Mesenteric fat pad (tissue), 1 donor: Measurements from ENCODE around the gene DPYSL3. TPM values are rescaled to one million over a fixed set of nuclear protein-coding genes. Genes with fewer than 3 reads are reported as not detected.

ENCODE experiments used
- DNase-seq: peaks from one replicate; pipeline ENCODE4 v3.0.0-alpha.2; 2020; ENCODE audit warnings: low spot score
- total RNA-seq: library from RNA; stranded (reverse); fragmentation: NEBNext Ultra II Directional; extraction: Animal tissue kit (Norgen Biotek cat#: 25700); gene quantifications from one replicate; pipeline ENCODE4 v1.2.1, GENCODE V29; 2021
- donor health status: DM: yes; HTN: yes; CAD: no.

DPYSL3 gene
- total RNA-seq, 1 donor from 2014 or later: 52.4 TPM

DNA sequence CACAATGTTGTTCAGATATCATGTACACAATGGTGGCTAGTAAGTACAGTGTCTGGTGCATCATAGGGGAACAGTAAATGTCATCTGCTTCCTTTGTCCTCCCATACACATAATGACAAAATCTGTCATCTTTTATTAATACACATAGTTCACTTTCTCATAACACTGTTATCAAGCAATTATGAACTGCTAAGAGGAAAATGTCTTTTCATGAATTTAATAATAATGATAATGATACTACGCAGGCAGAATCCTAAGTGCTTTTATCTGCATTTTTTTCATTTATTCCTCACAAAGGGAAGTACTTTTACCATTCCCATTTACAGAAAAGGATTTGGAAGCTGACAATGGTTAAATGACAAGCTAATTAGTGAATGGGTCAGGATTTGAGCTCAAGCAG, 35.7 kb downstream of the DPYSL3 start:
- DNase-seq: no peak

- no peak for DNase-seq
These were observed 37.0 kb downstream of the DPYSL3 start for GRCh38 chr5:147472664-147473475.

- no peak for DNase-seq
These were observed 41.8 kb downstream of the DPYSL3 start for GRCh38 chr5:147467973-147468508.

- DNase-seq: no peak
These were observed 43.4 kb downstream of the DPYSL3 start for GRCh38 chr5:147466360-147466980.

DNA sequence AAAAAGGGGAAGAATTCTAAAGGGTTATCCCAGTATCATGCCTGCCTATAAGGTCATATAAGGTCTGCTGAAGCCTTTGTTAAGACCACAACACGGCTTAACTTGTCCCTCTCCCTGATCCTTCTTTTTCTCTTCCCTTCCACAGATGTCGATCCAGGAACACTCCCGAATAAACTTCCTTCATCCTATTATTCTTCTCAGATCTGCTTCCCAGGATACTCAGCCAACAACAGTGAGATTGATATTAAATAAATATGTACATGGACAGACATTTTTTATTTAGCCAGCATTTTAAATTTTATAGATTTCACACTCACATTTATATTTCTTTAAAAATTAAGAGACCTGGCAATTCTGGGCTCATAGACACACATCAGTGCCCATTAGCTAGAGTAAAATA, 44.1 kb downstream of the DPYSL3 start:
- DNase-seq: no peak

DNA sequence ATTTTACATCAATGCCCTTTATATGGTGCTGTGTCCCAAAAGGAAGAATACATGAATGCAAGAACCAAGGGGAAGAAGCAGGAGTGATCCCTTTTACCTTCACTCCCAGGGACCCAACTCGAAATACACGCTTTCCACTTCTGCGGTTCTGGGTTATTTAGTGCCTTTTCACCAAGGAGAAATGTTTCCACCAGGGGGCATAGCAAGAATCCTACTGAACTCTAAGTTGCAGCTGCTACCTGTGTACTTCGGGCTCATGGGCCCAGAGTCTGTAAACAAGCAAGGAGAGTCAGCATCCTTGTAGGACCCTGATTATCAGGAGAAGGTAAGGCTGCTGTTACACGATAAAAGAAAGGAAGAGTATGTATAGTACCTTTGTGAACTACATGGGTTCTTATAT, 45.7 kb downstream of the DPYSL3 start:
- DNase-seq: no peak

DNA sequence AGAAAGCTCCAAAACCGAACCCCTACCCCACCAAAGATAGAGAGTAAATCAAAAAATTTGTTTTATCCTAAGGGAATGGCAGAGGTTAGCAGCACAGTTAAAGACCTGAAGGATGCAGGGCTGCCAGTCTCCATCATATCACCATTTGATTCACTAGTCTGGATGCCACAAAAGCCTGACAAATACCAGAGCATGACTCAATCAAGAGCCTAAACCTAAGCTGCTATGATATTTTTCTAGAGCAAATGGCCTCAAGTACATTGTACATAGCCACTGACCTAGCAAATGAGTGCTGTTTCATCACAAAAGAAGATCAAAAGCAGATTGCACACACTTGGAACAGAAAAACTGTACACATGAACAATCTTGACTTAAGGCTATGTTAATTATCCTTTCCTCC, 48.0 kb downstream of the DPYSL3 start:
- no peak for DNase-seq

DNA sequence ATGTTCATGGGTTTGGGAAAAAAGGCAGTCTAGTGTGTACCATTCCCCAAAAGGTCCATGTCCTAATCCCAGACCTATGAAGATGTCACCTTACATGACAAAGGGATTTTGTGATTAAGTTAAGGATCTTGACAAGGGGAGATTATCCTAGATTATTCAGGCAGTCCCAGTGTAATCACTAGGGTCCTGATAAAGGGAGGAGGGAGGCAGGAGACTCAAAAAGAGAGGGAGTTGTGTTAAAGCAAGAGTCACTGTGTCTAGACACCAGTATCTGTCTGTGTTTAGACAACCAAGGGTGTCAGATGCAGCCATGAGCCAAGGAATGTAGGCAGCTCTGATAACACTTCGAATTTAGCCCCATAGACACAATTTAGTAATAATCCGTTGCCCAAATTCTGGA, 49.5 kb downstream of the DPYSL3 start:
- no peak for DNase-seq

DNA sequence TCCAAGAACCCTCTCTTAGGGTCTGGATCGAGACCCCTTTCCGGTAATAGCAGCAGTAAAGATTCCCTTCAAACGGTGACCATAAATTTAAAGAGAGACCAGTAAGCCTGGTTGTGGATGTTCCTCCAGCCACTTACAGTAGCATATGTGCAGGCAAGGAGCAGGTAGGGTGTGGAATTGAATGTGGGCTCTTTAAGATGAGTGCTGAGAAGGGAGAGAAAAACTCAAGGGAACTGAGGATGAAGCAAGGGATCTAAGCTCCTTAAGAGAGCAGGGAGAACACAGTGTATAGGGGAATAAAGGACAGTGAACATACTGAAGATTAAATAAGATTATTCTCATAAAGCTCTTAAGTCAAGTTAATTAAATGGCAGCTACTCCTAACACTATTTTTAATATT, 51.3 kb downstream of the DPYSL3 start:
- DNase-seq: no peak

DNA sequence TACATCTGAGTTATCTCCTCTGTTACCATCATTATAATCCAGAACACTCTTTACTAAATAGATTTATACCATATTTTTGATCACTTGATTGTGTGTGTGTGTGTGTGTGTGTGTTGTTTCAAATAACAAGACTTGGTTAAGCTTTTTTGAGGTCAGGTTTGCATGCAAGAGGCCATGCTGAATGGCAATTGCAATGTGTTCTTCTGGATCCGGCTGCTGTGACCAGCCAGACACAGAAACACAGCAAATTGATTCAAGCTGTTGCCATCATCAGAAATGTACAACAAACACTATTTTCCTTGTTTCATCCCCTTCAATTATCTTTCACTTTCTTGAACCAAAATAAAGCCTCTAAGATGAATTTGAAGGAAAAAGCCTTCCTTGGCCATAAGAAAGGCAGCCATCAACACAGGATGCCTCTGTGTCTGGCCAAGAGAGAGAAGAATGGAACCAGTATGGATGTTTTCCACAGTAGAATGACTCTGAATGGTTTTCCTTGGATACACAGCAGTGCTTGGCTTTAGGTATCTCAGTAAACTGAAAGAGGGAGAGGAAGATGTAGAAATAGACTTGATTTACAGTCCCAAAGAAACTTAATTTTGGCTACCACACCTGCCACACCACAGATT, 53.9 kb downstream of the DPYSL3 start:
- no peak for DNase-seq

- DNase-seq: no peak
These were observed 54.7 kb downstream of the DPYSL3 start for GRCh38 chr5:147454996-147455677.

DNA sequence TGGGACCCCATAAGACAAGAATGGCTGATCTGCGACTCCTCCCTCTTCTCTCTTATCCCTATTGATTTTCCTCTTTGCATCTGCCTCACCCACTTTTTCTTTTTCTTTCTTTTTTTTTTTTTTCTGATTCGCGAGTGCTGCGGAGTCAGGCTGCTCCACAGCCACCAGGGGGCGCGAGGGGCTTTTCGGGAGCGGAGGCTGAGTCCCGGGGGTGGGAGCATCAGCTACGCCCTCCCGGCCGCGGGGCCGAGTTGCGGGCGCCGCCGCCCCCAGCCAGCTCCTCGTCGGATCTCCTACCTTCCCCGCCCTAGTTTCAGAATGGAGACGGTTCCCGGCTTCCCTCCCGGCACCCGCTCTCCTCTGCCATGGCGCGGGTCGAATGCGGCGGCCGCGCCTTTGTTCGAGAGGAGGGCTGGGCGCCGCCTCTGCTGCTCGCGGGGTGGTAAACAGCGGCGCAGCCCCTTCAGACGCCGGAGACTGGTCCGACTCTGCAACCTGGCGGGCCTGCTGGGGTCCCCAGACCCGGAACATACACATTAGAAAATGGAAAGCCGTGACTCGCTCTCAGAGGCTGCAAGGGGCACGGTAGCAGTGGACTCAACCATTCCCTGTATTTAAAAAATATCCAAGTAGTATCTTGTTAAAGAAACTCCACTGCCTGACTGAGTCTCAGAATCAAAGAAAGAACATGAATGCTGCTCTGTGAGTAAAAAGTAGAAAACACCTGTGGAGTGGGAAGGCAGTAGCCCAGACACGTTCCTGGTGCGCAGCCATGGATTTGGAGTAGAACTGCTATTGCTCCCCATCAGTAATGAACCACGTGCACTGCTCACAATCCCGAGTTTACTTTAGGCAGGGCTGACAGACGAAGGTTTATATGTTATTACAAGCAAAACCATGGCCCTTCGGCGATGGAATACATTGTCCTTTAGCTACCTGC, 55.7 kb downstream of the DPYSL3 start:
- DNase-seq: peak; percentile 97

- DNase-seq: no peak
These were observed 57.6 kb downstream of the DPYSL3 start for GRCh38 chr5:147452165-147452811.

GRCh38 chr5:147451193-147451592, 58.7 kb downstream of the DPYSL3 start:
- no peak for DNase-seq

DNA sequence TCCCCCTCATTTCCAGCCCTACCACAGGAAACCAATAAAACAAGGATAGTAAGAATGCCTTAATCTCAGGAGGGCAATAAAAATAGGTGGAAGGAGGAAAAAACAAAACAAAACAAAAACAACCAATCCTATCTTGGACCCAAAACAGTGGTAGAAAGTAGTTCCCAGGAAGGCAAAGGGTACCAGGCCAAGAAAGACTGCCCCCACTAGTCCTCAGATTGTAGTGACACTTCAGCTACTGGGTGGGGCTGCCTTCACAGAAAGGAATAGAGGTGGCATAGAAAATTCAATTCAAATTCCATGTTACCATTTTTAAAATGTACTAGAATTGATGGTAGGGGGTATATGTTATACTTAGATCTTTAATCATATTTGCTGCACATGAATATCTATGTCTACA, 59.3 kb downstream of the DPYSL3 start:
- no peak for DNase-seq

DNA sequence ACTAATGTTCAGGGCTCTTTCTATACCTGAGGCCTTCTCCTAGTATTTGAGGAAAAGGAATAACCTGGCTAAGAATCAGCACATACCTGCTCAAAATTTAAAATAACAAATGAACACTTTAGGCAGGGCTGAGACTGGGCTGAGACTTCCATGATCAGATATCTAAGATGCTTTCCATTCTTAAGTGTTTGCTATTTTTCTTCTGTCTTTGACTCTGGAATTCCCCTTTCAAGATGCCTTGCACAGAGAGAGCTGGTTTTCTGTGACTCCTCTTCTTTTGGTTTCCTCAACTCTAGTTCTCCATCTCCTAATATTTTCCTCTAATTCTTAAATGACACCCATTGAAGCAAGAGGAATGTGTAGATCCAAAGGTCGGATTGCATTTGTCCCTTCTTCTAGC, 61.1 kb downstream of the DPYSL3 start:
- no peak for DNase-seq

GRCh38 chr5:147446523-147446922, 63.3 kb downstream of the DPYSL3 start:
- no peak for DNase-seq

GRCh38 chr5:147445917-147446316, 64.0 kb downstream of the DPYSL3 start:
- no peak for DNase-seq

- no peak for DNase-seq
These were observed 64.8 kb downstream of the DPYSL3 start for GRCh38 chr5:147445090-147445489.

- no peak for DNase-seq
These were observed 67.6 kb downstream of the DPYSL3 start for GRCh38 chr5:147442224-147442623.
